A549 (cell line): ENCODE measurements around the gene SOS1.

ENCODE experiments used
- CHD4 ChIP-seq: fragments of 200-600 bp; sonication (generic); IDR thresholded peaks from 2 replicates; pipeline ENCODE4 v1.6.1; 2016; ENCODE audit warnings: antibody characterized with exemption, mild to moderate bottlenecking, borderline replicate concordance
- CTCF ChIP-seq: fragments of >200 bp; sonication (Bioruptor Twin); formaldehyde crosslinking; IDR thresholded peaks from 3 replicates; pipeline ENCODE4 v1.5.1; 2016
- JUN ChIP-seq, 2 experiments: fragments of >200 bp; sonication (Bioruptor Twin); formaldehyde crosslinking; IDR thresholded peaks; 2 replicates in 1 of 2; 3 replicates in 1 of 2; pipeline ENCODE4 v1.6.1; 2016 to 2017
- POLR2A ChIP-seq: IDR thresholded peaks from 2 replicates; pipeline ENCODE4 v1.6.1; 2012; ENCODE audit warnings: mild to moderate bottlenecking, low read length
- TP53 ChIP-seq: fragments of 250-450 bp; sonication (Bioruptor Pico); IDR thresholded peaks from 2 replicates; pipeline ENCODE4 v1.5.0; 2021; ENCODE audit warnings: mild to moderate bottlenecking, moderate library complexity

- TF ChIP-seq CHD4 (no peak), CTCF (no peak), JUN (IDR thresholded peaks at IDR 0.05) (no peak), TP53 (no peak), POLR2A (no peak)
These were observed 14.9 kb upstream of the SOS1 start for GRCh38 chr2:39135690-39136259.
